Hypothalamus (tissue), 51 donors: ENCODE data around the gene CAPRIN2.

Experiments
- DNase-seq, 51 donors: peaks; one replicate each; lab custom pipeline; 2025; lab: John Stamatoyannopoulos, UW

The CAPRIN2 gene

GRCh38 chr12:30769802-30770201 lies 15.1 kb upstream of the CAPRIN2 start:
- no peak for DNase-seq

DNA sequence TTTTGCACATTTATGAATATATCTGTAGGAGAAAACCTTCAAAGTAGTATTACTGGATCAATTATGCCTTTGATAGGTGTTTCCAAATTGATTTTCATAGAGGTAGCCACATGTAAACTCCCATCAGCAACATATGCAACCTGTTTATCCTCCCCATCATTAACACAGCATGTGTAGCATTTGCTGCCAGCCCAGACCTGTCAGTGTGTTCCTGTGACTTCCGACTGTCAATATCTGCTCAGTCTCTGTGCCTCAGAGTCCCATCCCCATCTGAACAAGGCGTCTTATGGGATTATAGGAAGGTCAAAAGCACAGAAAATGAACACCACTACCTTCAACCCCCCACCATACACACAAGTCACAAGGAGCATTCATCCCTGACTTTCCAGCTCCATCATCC lies 9.5 kb upstream of the CAPRIN2 start:
- DNase-seq = no peak

GRCh38 chr12:30763053-30763452 lies 8.3 kb upstream of the CAPRIN2 start:
- no peak for DNase-seq

- DNase-seq = no peak
Observed at GRCh38 chr12:30761730-30762129, 7.0 kb upstream of the CAPRIN2 start.

DNA sequence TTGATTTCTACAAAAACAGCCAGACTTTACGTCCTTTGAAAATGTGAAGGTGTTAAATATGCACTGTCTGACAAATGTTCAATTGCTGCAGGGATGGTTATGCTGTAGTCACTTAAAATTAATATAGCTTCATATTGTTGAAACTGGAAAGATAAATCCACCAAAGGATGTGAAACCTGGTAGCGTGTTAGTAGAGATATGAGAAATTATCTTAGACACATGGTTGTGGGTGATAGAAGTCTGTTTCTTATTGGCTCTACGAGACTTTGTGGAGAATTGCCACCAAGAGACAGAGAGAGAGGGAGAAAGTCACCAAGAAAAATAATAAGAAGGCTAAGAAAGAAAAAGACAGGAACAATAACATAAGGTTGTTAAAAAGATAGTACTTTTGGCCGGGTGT lies 2.6 kb upstream of the CAPRIN2 start:
- no peak for DNase-seq

DNA sequence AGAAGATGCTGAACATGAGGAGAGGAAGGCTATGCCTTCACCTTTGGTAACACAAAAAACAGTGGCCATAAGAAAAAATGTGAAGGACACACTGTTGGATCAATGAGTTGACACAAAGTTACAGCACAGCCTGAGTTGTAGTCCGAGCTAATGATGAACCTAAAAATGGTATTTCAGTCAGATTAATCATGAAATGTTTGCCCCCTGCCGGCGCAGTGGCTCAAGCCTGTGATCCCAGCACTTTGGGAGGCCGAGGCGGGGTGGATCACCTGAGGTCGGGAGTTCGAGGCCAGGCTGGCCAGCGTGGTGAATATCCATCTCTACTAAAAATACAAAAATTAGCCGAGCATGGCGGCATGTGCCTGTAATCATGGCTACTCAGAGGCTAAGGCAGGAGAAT lies 1.3 kb upstream of the CAPRIN2 start:
- no peak for DNase-seq

DNA sequence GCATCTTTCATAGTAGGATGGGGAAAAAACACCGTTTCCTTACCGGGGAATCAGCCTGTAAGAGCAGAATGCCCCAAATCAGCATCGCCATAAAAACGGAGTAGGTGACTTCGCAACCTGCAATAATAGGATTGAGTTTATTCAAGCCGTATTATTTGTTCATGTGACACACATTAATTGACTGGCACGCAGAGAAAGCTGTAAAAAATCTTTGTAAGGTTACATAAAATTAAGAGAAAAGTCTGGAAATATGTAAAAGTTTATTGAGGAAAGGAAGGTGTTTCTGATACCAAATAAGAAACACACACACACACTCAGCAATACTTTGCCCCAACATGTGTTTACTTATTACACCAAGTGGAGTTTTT lies 628 bp upstream of the CAPRIN2 start:
- no peak for DNase-seq

DNA sequence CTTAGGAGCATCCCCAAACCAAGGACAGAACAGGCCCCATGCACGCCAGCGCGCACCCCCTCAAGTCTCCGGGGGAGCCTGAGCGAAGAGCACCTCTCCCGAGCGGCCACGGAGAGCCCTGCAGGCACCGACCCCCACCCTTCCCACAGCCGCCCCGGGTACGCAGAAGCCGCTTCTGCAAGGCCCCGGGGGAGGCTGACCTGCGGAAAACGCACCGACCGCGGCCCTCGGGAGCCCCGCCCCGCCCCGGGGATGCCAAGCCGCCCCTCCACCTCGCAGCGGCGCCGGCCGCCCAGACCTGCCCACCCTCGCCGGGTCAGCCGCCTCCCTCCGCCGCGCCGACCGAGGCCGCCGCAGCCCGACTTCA lies 385 bp downstream of the CAPRIN2 start:
- DNase-seq = peak in 8 of 51 donors; percentile 30 to 66 (median 48)

- peak in 5 of 51 donors; percentile 21 to 80 (median 29) for DNase-seq
Observed at GRCh38 chr12:30753751-30754382, 884 bp downstream of the CAPRIN2 start.

DNA sequence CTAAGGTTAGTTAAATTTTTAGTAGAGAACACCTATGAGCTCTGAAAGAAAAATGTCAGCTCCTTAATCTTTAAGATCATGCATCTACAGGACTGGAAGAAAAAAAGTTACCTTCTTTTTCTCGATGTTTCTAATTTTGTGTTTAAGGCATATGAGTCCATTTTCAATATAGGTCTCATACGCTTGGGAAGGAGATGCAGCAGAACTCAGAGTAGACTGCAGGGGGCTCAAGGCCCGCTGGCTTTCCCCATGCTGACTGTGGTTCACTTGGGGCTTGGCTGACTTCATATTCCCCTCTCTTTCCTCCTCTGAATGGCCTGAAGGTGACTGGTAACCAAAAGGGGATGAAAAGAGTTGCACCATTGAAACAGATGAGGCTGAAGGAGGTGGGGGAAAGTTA lies 1.5 kb downstream of the CAPRIN2 start:
- DNase-seq = no peak

- DNase-seq = no peak
Observed at GRCh38 chr12:30752255-30752654, 2.5 kb downstream of the CAPRIN2 start.

DNA sequence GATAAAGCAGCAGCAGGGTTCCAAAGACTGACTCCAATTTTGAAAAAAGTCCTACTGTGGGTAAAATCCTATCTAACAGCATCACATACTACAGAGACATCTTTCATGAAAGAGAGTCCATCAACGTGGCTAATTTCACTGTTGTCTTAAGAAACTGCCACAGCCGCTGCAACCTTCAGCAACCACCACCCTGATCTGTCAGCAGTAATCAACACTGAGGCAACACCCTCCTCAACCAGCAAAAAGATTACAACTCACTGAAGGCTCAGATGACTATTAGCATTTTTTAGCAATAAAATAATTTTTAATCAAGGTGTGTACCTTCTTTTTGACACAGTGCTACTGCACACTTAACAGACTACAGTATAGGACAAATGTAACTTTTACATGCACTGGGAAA lies 6.6 kb downstream of the CAPRIN2 start:
- no peak for DNase-seq

DNA sequence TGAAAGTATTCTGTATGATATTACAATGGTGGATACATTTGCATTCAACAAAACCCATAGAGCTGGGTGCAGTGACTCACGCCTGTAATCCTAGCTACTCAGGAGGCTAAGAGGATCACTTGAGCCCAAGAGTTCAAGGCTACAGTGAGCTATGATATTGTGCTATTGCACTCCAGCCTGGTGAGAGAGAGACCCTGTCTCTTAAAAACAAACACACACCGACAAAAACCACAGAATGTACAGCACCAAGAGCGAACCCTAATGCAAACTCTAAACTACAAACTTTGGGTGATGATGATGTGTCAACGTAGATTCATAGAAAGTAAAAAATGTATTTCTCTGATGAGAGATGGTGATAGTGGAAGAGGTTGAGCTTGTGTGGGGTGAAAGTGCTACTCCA lies 8.6 kb downstream of the CAPRIN2 start:
- DNase-seq = no peak

- no peak for DNase-seq
Observed at GRCh38 chr12:30744321-30744720, 10.4 kb downstream of the CAPRIN2 start.

GRCh38 chr12:30740274-30740673 lies 14.5 kb downstream of the CAPRIN2 start:
- no peak for DNase-seq

- no peak for DNase-seq
Observed at GRCh38 chr12:30739020-30739419, 15.7 kb downstream of the CAPRIN2 start.

DNA sequence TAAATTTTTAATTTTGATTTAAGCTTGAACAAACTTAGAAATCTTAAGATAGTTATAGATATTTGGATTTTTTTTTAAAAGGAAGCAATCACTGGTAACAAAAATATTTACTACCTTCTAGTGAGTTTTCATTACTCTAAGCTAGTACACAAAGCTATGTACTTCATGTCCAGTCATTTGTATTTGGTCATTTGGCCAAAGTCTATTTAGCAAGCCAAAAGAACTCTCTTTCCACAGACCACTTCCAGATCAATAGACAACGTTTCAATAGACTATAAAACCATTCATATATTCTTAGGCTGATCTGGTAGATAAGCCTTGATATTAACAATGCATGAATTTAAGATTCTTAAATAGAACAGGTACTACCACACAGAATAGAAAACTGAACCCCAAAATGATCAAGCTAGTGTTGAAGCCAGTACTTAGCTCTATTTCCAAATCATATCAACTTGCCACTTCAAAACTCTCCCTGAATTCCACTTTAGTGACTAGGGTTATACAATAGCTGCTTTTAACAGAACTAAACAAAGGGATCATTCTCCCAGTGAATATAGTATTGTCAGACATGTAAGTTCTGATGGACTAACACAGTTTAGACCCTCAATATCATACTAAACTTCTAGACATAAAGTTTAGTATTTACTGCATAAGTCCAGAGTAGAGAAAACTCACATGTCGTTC lies 21.7 kb downstream of the CAPRIN2 start:
- no peak for DNase-seq

DNA sequence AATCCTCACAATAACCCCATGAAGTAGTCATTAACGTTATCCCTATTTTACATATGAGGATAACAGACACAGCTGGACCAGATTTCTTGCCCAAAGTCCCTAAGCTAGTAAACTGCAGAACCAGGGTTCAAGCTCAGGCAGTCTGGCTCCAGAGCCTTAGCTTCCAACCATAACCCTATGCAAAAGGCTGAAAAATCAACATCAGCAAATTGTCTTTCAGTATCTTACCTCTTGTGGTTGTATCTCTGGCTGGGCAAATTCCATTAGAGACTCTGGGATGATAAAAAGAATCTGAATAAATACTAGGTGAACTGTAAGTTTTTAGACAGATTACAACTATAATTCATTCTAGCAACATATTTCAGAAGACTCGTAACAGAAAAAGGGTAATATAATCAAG lies 24.7 kb downstream of the CAPRIN2 start:
- DNase-seq = no peak

GRCh38 chr12:30729547-30729946 lies 25.2 kb downstream of the CAPRIN2 start:
- no peak for DNase-seq

DNA sequence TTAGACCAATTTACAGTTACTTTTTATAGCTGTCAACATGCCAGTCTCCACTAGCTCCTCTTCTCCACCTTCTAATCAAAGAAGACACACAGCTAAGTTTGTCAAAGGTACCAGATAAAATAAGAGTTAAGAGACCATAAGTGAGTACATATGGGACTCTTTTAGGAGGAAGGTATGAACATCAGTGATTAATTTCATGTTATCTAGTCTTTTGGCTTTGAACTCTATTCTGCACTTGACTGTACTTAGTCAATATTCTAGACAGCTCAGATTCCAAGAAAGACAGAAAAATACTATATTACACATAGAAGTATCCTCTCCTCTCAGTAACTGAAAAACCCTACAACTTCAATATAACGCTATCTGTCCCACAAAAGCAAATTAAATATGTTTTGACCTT lies 28.1 kb downstream of the CAPRIN2 start:
- no peak for DNase-seq

DNA sequence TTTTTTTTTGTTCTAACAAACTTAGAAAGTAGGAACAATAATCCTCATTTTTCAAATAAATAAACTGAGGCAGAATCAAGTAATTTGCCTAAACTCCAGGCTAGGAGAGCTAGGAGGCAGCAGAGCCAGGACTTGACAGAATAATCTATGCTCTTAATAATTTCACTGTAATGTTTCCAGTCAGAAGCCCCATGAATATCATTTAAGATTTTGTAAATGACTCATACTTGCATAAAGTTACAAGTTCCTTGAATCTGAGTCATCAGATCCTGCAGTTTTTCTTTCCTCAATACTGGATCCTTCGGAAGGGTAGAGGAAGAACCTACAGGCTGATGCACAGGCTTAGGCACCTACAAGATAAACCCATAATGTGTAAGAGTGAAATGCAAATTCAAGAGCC lies 29.0 kb downstream of the CAPRIN2 start:
- no peak for DNase-seq

DNA sequence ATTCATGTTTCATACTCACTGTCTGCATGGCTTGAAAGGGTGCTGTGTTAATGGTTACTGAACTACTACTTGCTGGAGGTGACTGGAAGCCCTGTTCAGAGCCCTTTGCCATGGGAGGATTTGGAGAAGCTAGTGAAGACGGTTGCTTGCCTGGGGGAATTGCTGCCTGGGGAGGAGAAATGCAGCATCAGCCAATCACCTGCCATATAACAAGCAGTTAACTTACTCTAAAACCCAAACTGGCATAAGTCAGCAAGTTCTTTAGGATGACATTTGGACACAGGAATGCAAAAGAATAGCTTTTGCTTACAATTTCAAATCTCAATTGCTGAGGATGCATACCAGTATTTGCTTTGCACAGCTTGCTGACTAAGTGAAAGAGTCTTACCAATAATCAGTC lies 35.7 kb downstream of the CAPRIN2 start:
- no peak for DNase-seq
